ENCODE results near the gene PTPN2.
"Not testable (repeated sequence)": the region's sequence is repeated elsewhere in the genome, so short reads cannot be mapped to it uniquely, and the experiment has no call there.

The PTPN2 gene

DNA sequence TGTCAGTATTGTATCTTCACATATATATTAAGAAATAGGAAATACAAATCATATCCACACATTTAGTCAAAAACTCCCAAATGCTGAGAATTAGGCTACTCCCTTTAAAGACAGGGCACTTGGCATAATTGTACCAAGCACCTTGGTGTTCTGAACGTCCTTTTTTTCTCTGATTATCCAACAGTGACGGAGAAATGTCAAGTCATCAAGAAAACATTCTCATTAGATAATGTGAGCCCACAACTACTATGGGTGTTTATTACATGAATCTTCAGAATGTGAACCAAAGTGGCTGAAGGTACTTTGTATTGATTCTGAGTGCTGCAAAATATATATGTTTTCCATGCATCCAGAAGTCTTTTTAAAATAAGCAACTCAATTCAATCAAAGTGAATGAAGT, 97.4 kb downstream of the PTPN2 start:
- H3K4me1 ChIP-seq (ENCODE audit: control insufficient read depth, insufficient read depth, low read length), result no peaks in the 10 kb centered on the region
- no peaks in the 10 kb centered on the region for H3K36me3 ChIP-seq (ENCODE audit: control insufficient read depth, insufficient read depth, low read length)
- no peak overlapping the region for H3K4me3 ChIP-seq (ENCODE audit: low read depth, low read length)

DNA sequence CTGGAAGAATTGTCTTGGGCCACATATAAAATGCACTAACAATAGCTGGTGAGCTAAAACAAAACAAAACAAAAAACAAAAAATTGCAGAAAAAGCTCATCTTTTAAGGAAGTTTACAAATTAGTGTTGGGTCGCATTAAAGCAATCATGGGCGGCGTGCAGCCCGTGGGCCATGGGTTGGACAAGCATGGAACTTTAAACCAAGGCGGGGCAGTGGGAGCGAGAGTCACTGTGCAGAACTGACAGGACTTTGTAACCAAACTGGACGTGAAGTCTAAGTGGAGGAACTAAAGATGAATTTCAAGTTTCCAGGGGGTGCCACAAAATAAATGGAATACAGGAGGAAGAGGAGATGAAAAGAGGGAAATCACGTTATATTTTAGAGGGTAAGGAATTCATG, 100.5 kb downstream of the PTPN2 start:
- Histone ChIP-seq H3K4me1 (ENCODE audit: control insufficient read depth, insufficient read depth, low read length) (no peaks in the 10 kb centered on the region), H3K9me3 (ENCODE audit: control insufficient read depth, insufficient read depth, low read depth, low read length) (no peaks in the 10 kb centered on the region), H3K27me3 (ENCODE audit: control insufficient read depth, insufficient read depth, low read length) (no peaks in the 10 kb centered on the region), H3K4me3 (ENCODE audit: low read depth, low read length) (no peak overlapping the region), H3K9ac (ENCODE audit: low read length) (no peak overlapping the region), H3K27ac (ENCODE audit: low read depth, low read length) (no peak overlapping the region), H3K36me3 (ENCODE audit: control insufficient read depth, insufficient read depth, low read length) (no peaks in the 10 kb centered on the region)

More for the DNA sequence above, 97.4 kb downstream of the PTPN2 start:
- no peak overlapping the region for H3K27ac ChIP-seq (ENCODE audit: low read depth, low read length)
- H3K9me3 ChIP-seq (ENCODE audit: control insufficient read depth, insufficient read depth, low read depth, low read length), result no peaks in the 10 kb centered on the region
- H3K9ac ChIP-seq (ENCODE audit: low read length), result no peak overlapping the region
- H3K27me3 ChIP-seq (ENCODE audit: control insufficient read depth, insufficient read depth, low read length), result no peaks in the 10 kb centered on the region

GRCh38 chr18:12782521-12782920, 101.5 kb downstream of the PTPN2 start:
- Histone ChIP-seq H3K9me3 (ENCODE audit: control insufficient read depth, insufficient read depth, low read depth, low read length) (no peaks in the 10 kb centered on the region), H3K4me1 (ENCODE audit: control insufficient read depth, insufficient read depth, low read length) (no peaks in the 10 kb centered on the region), H3K36me3 (ENCODE audit: control insufficient read depth, insufficient read depth, low read length) (no peaks in the 10 kb centered on the region), H3K27ac (ENCODE audit: low read depth, low read length) (no peak overlapping the region), H3K9ac (ENCODE audit: low read length) (no peak overlapping the region), H3K4me3 (ENCODE audit: low read depth, low read length) (no peak overlapping the region), H3K27me3 (ENCODE audit: control insufficient read depth, insufficient read depth, low read length) (peaks cover 5% of the 10 kb centered on the region; the same call in 1 of the 2 replicates)

GRCh38 chr18:12779456-12779855, 104.6 kb downstream of the PTPN2 start:
- H3K9ac ChIP-seq (ENCODE audit: low read length), result no peak overlapping the region
- H3K4me3 ChIP-seq (ENCODE audit: low read depth, low read length), result no peak overlapping the region
- H3K27ac ChIP-seq (ENCODE audit: low read depth, low read length), result no peak overlapping the region
- H3K27me3 ChIP-seq (ENCODE audit: control insufficient read depth, insufficient read depth, low read length), result peaks cover 5% of the 10 kb centered on the region; the same call in 1 of the 2 replicates
- no peaks in the 10 kb centered on the region for H3K4me1 ChIP-seq (ENCODE audit: control insufficient read depth, insufficient read depth, low read length)
- peaks cover 6% of the 10 kb centered on the region; the same call in 1 of the 2 replicates for H3K9me3 ChIP-seq (ENCODE audit: control insufficient read depth, insufficient read depth, low read depth, low read length)
- H3K36me3 ChIP-seq (ENCODE audit: control insufficient read depth, insufficient read depth, low read length), result no peaks in the 10 kb centered on the region

DNA sequence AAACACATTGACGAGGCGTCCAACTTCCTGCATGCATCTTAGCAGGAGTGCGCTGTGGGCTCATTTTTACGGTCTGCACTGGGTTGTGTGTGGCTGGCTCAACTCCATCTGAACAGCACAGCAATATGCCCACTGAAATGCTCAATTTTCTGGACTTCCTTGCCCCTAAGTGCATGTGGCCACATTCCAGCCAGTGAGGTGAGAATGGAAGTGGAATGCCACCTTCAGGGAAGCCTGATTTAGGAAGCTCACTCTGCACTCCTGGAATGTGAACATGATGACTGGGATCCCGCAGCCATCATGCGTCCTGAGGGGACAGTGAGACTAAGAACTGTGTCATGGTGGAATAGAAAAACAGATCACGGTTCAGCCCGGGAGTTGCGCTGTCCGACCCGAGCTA, 105.0 kb downstream of the PTPN2 start:
- peaks cover 5% of the 10 kb centered on the region; the same call in 1 of the 2 replicates for H3K27me3 ChIP-seq (ENCODE audit: control insufficient read depth, insufficient read depth, low read length)
- no peak overlapping the region for H3K27ac ChIP-seq (ENCODE audit: low read depth, low read length)
- peaks cover 6% of the 10 kb centered on the region; the same call in 1 of the 2 replicates for H3K9me3 ChIP-seq (ENCODE audit: control insufficient read depth, insufficient read depth, low read depth, low read length)
- H3K4me1 ChIP-seq (ENCODE audit: control insufficient read depth, insufficient read depth, low read length), result no peaks in the 10 kb centered on the region
- no peaks in the 10 kb centered on the region for H3K36me3 ChIP-seq (ENCODE audit: control insufficient read depth, insufficient read depth, low read length)
- no peak overlapping the region for H3K9ac ChIP-seq (ENCODE audit: low read length)
- H3K4me3 ChIP-seq (ENCODE audit: low read depth, low read length), result no peak overlapping the region

- H3K27me3 ChIP-seq (ENCODE audit: control insufficient read depth, insufficient read depth, low read length), result peaks cover 5% of the 10 kb centered on the region; the same call in 1 of the 2 replicates
- peak overlapping the region; percentile 37 for H3K9ac ChIP-seq (ENCODE audit: low read length)
- peak overlapping the region; percentile 53 for H3K4me3 ChIP-seq (ENCODE audit: low read depth, low read length)
- no peaks in the 10 kb centered on the region for H3K4me1 ChIP-seq (ENCODE audit: control insufficient read depth, insufficient read depth, low read length)
- peaks cover 6% of the 10 kb centered on the region; the same call in 1 of the 2 replicates for H3K9me3 ChIP-seq (ENCODE audit: control insufficient read depth, insufficient read depth, low read depth, low read length)
- no peak overlapping the region for H3K27ac ChIP-seq (ENCODE audit: low read depth, low read length)
- no peaks in the 10 kb centered on the region for H3K36me3 ChIP-seq (ENCODE audit: control insufficient read depth, insufficient read depth, low read length)
These were observed 106.5 kb downstream of the PTPN2 start for GRCh38 chr18:12777500-12777944.

- Histone ChIP-seq H3K27me3 (ENCODE audit: control insufficient read depth, insufficient read depth, low read length) (peaks cover 5% of the 10 kb centered on the region; the same call in 1 of the 2 replicates), H3K4me1 (ENCODE audit: control insufficient read depth, insufficient read depth, low read length) (no peaks in the 10 kb centered on the region), H3K27ac (ENCODE audit: low read depth, low read length) (no peak overlapping the region), H3K9me3 (ENCODE audit: control insufficient read depth, insufficient read depth, low read depth, low read length) (peaks cover 6% of the 10 kb centered on the region; the same call in 1 of the 2 replicates), H3K4me3 (ENCODE audit: low read depth, low read length) (peak overlapping the region; percentile 53), H3K36me3 (ENCODE audit: control insufficient read depth, insufficient read depth, low read length) (no peaks in the 10 kb centered on the region), H3K9ac (ENCODE audit: low read length) (peak overlapping the region; percentile 37)
These were observed 107.1 kb downstream of the PTPN2 start for GRCh38 chr18:12776821-12777471.

- not testable (repeated sequence) for H3K4me1 ChIP-seq (ENCODE audit: control insufficient read depth, insufficient read depth, low read length); H3K27me3 ChIP-seq (ENCODE audit: control insufficient read depth, insufficient read depth, low read length); H3K36me3 ChIP-seq (ENCODE audit: control insufficient read depth, insufficient read depth, low read length); H3K9me3 ChIP-seq (ENCODE audit: control insufficient read depth, insufficient read depth, low read depth, low read length); H3K9ac ChIP-seq (ENCODE audit: low read length); H3K27ac ChIP-seq (ENCODE audit: low read depth, low read length)
- H3K4me3 ChIP-seq (ENCODE audit: low read depth, low read length), result peak overlapping the region; percentile 40; the same call in 1 of the 2 replicates
These were observed 107.6 kb downstream of the PTPN2 start for GRCh38 chr18:12776415-12776814.

GRCh38 chr18:12774982-12775381, 109.1 kb downstream of the PTPN2 start:
- Histone ChIP-seq H3K27me3 (ENCODE audit: control insufficient read depth, insufficient read depth, low read length) (peaks cover 5% of the 10 kb centered on the region; the same call in 1 of the 2 replicates), H3K4me1 (ENCODE audit: control insufficient read depth, insufficient read depth, low read length) (no peaks in the 10 kb centered on the region), H3K4me3 (ENCODE audit: low read depth, low read length) (no peak overlapping the region), H3K9ac (ENCODE audit: low read length) (no peak overlapping the region), H3K27ac (ENCODE audit: low read depth, low read length) (no peak overlapping the region), H3K36me3 (ENCODE audit: control insufficient read depth, insufficient read depth, low read length) (no peaks in the 10 kb centered on the region), H3K9me3 (ENCODE audit: control insufficient read depth, insufficient read depth, low read depth, low read length) (peaks cover 6% of the 10 kb centered on the region; the same call in 1 of the 2 replicates)

- peaks cover 6% of the 10 kb centered on the region; the same call in 1 of the 2 replicates for H3K9me3 ChIP-seq (ENCODE audit: control insufficient read depth, insufficient read depth, low read depth, low read length)
- no peak overlapping the region for H3K27ac ChIP-seq (ENCODE audit: low read depth, low read length)
- no peak overlapping the region for H3K9ac ChIP-seq (ENCODE audit: low read length)
- H3K4me3 ChIP-seq (ENCODE audit: low read depth, low read length), result no peak overlapping the region
- peaks cover 5% of the 10 kb centered on the region; the same call in 1 of the 2 replicates for H3K27me3 ChIP-seq (ENCODE audit: control insufficient read depth, insufficient read depth, low read length)
- no peaks in the 10 kb centered on the region for H3K4me1 ChIP-seq (ENCODE audit: control insufficient read depth, insufficient read depth, low read length)
- H3K36me3 ChIP-seq (ENCODE audit: control insufficient read depth, insufficient read depth, low read length), result no peaks in the 10 kb centered on the region
These were observed 110.7 kb downstream of the PTPN2 start for GRCh38 chr18:12773369-12773768.

DNA sequence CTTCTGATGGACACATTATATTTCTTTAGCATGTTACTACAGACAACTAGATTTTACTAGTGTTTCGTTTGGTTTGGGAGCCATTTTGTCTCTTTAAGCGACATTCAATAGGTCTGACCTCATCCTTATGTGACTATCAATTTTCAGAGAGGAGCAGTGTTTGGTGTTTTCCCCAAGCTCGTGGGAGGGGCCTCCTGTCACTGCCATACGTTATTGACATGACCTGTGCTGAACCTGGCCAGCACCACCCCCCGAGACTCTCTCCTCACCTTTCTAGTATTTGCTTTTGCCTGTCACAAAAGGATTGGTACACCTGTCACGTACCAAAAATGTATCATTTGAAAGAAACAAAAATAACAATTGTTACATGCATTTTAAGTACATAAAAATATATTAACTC, 111.9 kb downstream of the PTPN2 start:
- H3K9ac ChIP-seq (ENCODE audit: low read length), result no peak overlapping the region
- H3K36me3 ChIP-seq (ENCODE audit: control insufficient read depth, insufficient read depth, low read length), result no peaks in the 10 kb centered on the region
- H3K4me1 ChIP-seq (ENCODE audit: control insufficient read depth, insufficient read depth, low read length), result no peaks in the 10 kb centered on the region
- H3K9me3 ChIP-seq (ENCODE audit: control insufficient read depth, insufficient read depth, low read depth, low read length), result peaks cover 6% of the 10 kb centered on the region; the same call in 1 of the 2 replicates
- no peaks in the 10 kb centered on the region for H3K27me3 ChIP-seq (ENCODE audit: control insufficient read depth, insufficient read depth, low read length)
- no peak overlapping the region for H3K4me3 ChIP-seq (ENCODE audit: low read depth, low read length)
- H3K27ac ChIP-seq (ENCODE audit: low read depth, low read length), result no peak overlapping the region
